Measurements from ENCODE around the gene TUBA8. TPM values are rescaled to one million over a fixed set of nuclear protein-coding genes. Genes with fewer than 3 reads are reported as not detected.
A peak's percentile ranks its signal among the peaks of the same experiment; 100 is the strongest.

The TUBA8 gene
- total RNA-seq, 4 donors from 2014 or later: 1.3 to 12.9 (median 7.6) TPM

GRCh38 chr22:18082467-18082866, 28.1 kb upstream of the TUBA8 start:
- Histone ChIP-seq H3K27me3 (no peaks in the 10 kb centered on the region), H3K4me3 (no peak overlapping the region), H3K4me1 (peaks cover 0 to 27% (median 8%) of the 10 kb centered on the region in 3 donors), H3K27ac (no peak overlapping the region), H3K9me3 (no peaks in the 10 kb centered on the region), H3K36me3 (peaks cover 3 to 83% of the 10 kb centered on the region in 2 donors)
- WGBS, 2 donors (ENCODE audit: low coverage in 1 of 2): 33 to 60% methylated on average over 2 of the region's 2 CpGs
- ATAC-seq: no peak
- TF ChIP-seq POLR2AphosphoS5 (IDR thresholded peaks at IDR 0.05): no peak
- TF ChIP-seq POLR2A (IDR thresholded peaks at IDR 0.05): no peak
- TF ChIP-seq EP300 (IDR thresholded peaks at IDR 0.05): no peak
- TF ChIP-seq, protein P1, sequence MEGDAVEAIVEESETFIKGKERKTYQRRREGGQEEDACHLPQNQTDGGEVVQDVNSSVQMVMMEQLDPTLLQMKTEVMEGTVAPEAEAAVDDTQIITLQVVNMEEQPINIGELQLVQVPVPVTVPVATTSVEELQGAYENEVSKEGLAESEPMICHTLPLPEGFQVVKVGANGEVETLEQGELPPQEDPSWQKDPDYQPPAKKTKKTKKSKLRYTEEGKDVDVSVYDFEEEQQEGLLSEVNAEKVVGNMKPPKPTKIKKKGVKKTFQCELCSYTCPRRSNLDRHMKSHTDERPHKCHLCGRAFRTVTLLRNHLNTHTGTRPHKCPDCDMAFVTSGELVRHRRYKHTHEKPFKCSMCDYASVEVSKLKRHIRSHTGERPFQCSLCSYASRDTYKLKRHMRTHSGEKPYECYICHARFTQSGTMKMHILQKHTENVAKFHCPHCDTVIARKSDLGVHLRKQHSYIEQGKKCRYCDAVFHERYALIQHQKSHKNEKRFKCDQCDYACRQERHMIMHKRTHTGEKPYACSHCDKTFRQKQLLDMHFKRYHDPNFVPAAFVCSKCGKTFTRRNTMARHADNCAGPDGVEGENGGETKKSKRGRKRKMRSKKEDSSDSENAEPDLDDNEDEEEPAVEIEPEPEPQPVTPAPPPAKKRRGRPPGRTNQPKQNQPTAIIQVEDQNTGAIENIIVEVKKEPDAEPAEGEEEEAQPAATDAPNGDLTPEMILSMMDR (IDR thresholded peaks at IDR 0.05): no peak

DNA sequence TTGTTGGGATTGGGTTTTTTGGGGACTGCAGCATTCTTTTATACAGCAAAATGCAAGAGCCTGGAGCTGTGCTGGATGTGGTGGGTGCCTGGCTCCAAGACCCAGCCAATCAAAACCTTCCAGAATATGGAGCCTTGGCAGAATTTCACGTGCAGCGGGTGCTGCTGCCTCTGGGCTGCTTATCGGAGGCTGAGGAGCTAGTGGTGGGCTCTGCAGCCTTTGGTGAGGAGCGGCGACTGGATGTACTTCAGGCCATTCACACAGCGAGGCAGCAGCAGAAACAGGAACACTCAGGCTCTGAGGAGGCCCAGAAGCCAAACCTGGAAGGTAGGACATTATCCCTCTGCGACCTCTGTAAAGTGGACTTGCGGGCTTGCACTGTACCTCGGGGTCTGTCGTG, 27.2 kb upstream of the TUBA8 start:
- peaks cover 0 to 25% (median 8%) of the 10 kb centered on the region in 3 donors for H3K4me1 ChIP-seq
- ATAC-seq: no peak
- no peak overlapping the region for H3K4me3 ChIP-seq
- 80 to 88% methylated on average over 1 to 3 of the region's 10 CpGs for WGBS, 2 donors (ENCODE audit: low coverage in 1 of 2)
- TF ChIP-seq POLR2A (IDR thresholded peaks at IDR 0.05): no peak
- TF ChIP-seq, protein P1 (IDR thresholded peaks at IDR 0.05): no peak
- no peak for TF ChIP-seq EP300 (IDR thresholded peaks at IDR 0.05)
- TF ChIP-seq POLR2AphosphoS5 (IDR thresholded peaks at IDR 0.05): no peak
- H3K9me3 ChIP-seq: no peaks in the 10 kb centered on the region
- peaks cover 3 to 93% of the 10 kb centered on the region in 2 donors for H3K36me3 ChIP-seq
- no peaks in the 10 kb centered on the region for H3K27me3 ChIP-seq
- no peak overlapping the region for H3K27ac ChIP-seq

DNA sequence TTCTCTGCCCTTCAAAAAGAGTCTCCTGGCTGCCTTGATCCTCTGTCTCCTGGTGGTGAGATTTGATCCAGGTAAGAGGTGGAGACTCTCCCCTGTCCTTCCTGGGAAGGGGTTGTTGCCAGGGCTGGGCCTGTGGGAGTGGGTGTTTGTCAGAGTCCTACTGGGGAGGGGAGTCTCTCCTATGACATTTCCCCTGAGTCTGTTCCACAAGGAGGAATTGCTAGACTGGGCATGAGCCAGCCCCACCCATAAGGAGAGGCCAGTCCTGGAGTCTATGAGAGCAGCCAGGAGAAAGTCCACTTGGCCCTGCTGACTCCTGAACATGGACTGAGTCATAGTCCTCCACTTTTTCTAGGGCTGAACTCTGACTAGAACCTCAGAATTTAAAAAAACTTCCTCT, 25.4 kb upstream of the TUBA8 start:
- H3K36me3 ChIP-seq: peaks cover 3 to 100% of the 10 kb centered on the region in 2 donors

GRCh38 chr22:18087350-18087855, 23.2 kb upstream of the TUBA8 start:
- WGBS, 2 donors (ENCODE audit: low coverage in 1 of 2): 64% methylated on average over 4 of the region's 13 CpGs; no CpG with 5 or more reads in 1 of the 2 donors
- Histone ChIP-seq H3K27me3 (no peaks in the 10 kb centered on the region), H3K36me3 (peaks cover 3 to 81% of the 10 kb centered on the region in 2 donors), H3K4me3 (no peak overlapping the region), H3K9me3 (no peaks in the 10 kb centered on the region), H3K27ac (no peak overlapping the region), H3K4me1 (peaks cover 0 to 15% (median 0%) of the 10 kb centered on the region in 3 donors)
- TF ChIP-seq, protein P1 (IDR thresholded peaks at IDR 0.05): no peak
- no peak for TF ChIP-seq POLR2AphosphoS5 (IDR thresholded peaks at IDR 0.05)
- no peak for TF ChIP-seq EP300 (IDR thresholded peaks at IDR 0.05)
- no peak for ATAC-seq

More for the DNA sequence above, 25.4 kb upstream of the TUBA8 start:
- H3K27me3 ChIP-seq: no peaks in the 10 kb centered on the region
- no peak for TF ChIP-seq POLR2AphosphoS5 (IDR thresholded peaks at IDR 0.05)
- TF ChIP-seq POLR2A (IDR thresholded peaks at IDR 0.05): no peak
- TF ChIP-seq EP300 (IDR thresholded peaks at IDR 0.05): no peak
- TF ChIP-seq, protein P1 (IDR thresholded peaks at IDR 0.05): no peak
- H3K27ac ChIP-seq: no peak overlapping the region
- H3K4me1 ChIP-seq: peaks cover 0 to 7% (median 0%) of the 10 kb centered on the region in 3 donors
- H3K4me3 ChIP-seq: no peak overlapping the region
- no peaks in the 10 kb centered on the region for H3K9me3 ChIP-seq
- peak; percentile 51 for ATAC-seq

GRCh38 chr22:18088825-18089568, 21.6 kb upstream of the TUBA8 start:
- TF ChIP-seq POLR2A (IDR thresholded peaks at IDR 0.05) (no peak), POLR2AphosphoS5 (IDR thresholded peaks at IDR 0.05) (no peak), EP300 (IDR thresholded peaks at IDR 0.05) (no peak)
- TF ChIP-seq, protein P1 (IDR thresholded peaks at IDR 0.05): no peak
- Histone ChIP-seq H3K4me3 (no peak overlapping the region), H3K27ac (peak overlapping the region in 1 of 4 donors; percentile 9), H3K27me3 (no peaks in the 10 kb centered on the region), H3K9me3 (no peaks in the 10 kb centered on the region), H3K4me1 (peaks cover 0 to 24% (median 0%) of the 10 kb centered on the region in 3 donors), H3K36me3 (peaks cover 0 to 65% of the 10 kb centered on the region in 2 donors)
- ATAC-seq: no peak
- WGBS, 2 donors (ENCODE audit: low coverage in 1 of 2): 84 to 100% methylated on average over 2 to 10 of the region's 11 CpGs

Data from gastroesophageal sphincter (tissue), 4 donors.